Calu3 (cell line): Measurements from ENCODE around the gene CST5. TPM values are rescaled to one million over a fixed set of nuclear protein-coding genes. Genes with fewer than 3 reads are reported as not detected.

Source experiments
- Bru-seq: library from RNA; stranded (reverse); fragments of 400-500 nt; gene quantifications from one replicate; lab custom pipeline; 2021; lab: Mats Ljungman, UMichigan
- BruChase-seq, 2 experiments: library from RNA; stranded (reverse); fragments of 400-500 nt; gene quantifications; one replicate each; lab custom pipeline; 2021; lab: Mats Ljungman, UMichigan
- BruUV-seq: library from RNA; stranded (reverse); fragments of 400-500 nt; replicated peaks from 2 replicates; lab custom pipeline; 2021; lab: Mats Ljungman, UMichigan
- CTCF ChIA-PET: fragments of 300-600 bp; sonication (Branson Sonifier 250); formaldehyde crosslinking; loops from one replicate; lab custom pipeline; 2022; ENCODE audit warnings: antibody characterized with exemption; lab: Charles Lee
- DNase-seq: peaks from one replicate; pipeline ENCODE4 v3.0.0; 2022
- H3K27ac Mint-ChIP-seq: one replicate; pipeline ENCODE4 v1.8.0; 2022; ENCODE audit warnings: mixed read lengths; ENCODE audit not compliant: unreplicated experiment
- H3K27me3 Mint-ChIP-seq: one replicate; pipeline ENCODE4 v1.8.0; 2022; ENCODE audit warnings: mixed read lengths; ENCODE audit not compliant: unreplicated experiment
- H3K36me3 Mint-ChIP-seq: one replicate; pipeline ENCODE4 v1.8.0; 2022; ENCODE audit warnings: mild to moderate bottlenecking, moderate library complexity, mixed read lengths; ENCODE audit not compliant: insufficient read depth, unreplicated experiment
- H3K4me1 Mint-ChIP-seq: one replicate; pipeline ENCODE4 v1.8.0; 2022; ENCODE audit warnings: mild to moderate bottlenecking, low read depth, mixed read lengths; ENCODE audit not compliant: unreplicated experiment
- H3K4me3 Mint-ChIP-seq: one replicate; pipeline ENCODE4 v1.8.0; 2022; ENCODE audit warnings: mild to moderate bottlenecking, low read depth, moderate library complexity, mixed read lengths; ENCODE audit not compliant: unreplicated experiment
- H3K9me3 Mint-ChIP-seq: one replicate; pipeline ENCODE4 v1.8.0; 2022; ENCODE audit warnings: low read depth, mixed read lengths; ENCODE audit not compliant: unreplicated experiment
- CTCF ChIP-seq: fragments of 200-600 bp; IDR thresholded peaks from one replicate; pipeline ENCODE4 v1.8.0; 2022; ENCODE audit warnings: antibody characterized with exemption; ENCODE audit not compliant: unreplicated experiment
- intact Hi-C: fragments of 100-400 bp; cut with micrococcal nuclease; formaldehyde crosslinking; loops from one replicate; pipeline ENCODE4 v1.10.0; 2022; ENCODE audit not compliant: unreplicated experiment
- long read RNA-seq: library from polyadenylated mRNA; stranded (forward); transcript quantifications from one replicate; pipeline ENCODE4 v2.0.0, GENCODE V29; 2022
- total RNA-seq: library from RNA; stranded (reverse); gene quantifications from 2 replicates; pipeline ENCODE4 v1.2.3, GENCODE V29; 2022

The CST5 gene
- not detected in 2 replicates for total RNA-seq
- not detected for Bru-seq, nascent RNA
- BruChase-seq, experiment 1, labeled RNA remaining after a 6-hour chase, result not detected
- BruChase-seq, experiment 2, labeled RNA remaining after a 2-hour chase, result not detected
- long read RNA-seq, result 0 reads

- Mint-ChIP-seq H3K9me3 (no peaks in the 10 kb centered on the region), H3K27ac (no peak within 1 kb of the TSS), H3K27me3 (no peaks in the 10 kb centered on the region), H3K4me1 (no peaks in the 10 kb centered on the region), H3K36me3 (no peaks in the 10 kb centered on the region), H3K4me3 (no peak within 1 kb of the TSS)
- no peak for TF ChIP-seq CTCF
- intact Hi-C loops, result no loop called here
- no peak for DNase-seq
- CTCF ChIA-PET, result no interaction called here
- no TSS peak for BruUV-seq
These were observed at the start of gene CST5 for GRCh38 chr20:23879328-23879798. Gene CST5, minus strand, starts transcription at chr20:23879748. Its CDS starts 72 bp downstream, at chr20:23879676.

GRCh38 chr20:23928788-23929187 lies 49.2 kb upstream of the CST5 start:
- Mint-ChIP-seq H3K9me3 (no peaks in the 10 kb centered on the region), H3K4me3 (no peak overlapping the region), H3K27ac (no peak overlapping the region), H3K27me3 (no peaks in the 10 kb centered on the region), H3K36me3 (no peaks in the 10 kb centered on the region), H3K4me1 (no peaks in the 10 kb centered on the region)
- BruUV-seq, result no TSS peak
- CTCF ChIA-PET, result no interaction called here
- TF ChIP-seq CTCF, result no peak
- DNase-seq, result no peak
- intact Hi-C loops, result no loop called here

GRCh38 chr20:23928353-23928752 lies 48.8 kb upstream of the CST5 start:
- intact Hi-C loops, result no loop called here
- CTCF ChIA-PET, result no interaction called here
- TF ChIP-seq CTCF, result no peak
- Mint-ChIP-seq H3K4me3 (no peak overlapping the region), H3K36me3 (no peaks in the 10 kb centered on the region), H3K9me3 (no peaks in the 10 kb centered on the region), H3K27ac (no peak overlapping the region), H3K27me3 (no peaks in the 10 kb centered on the region), H3K4me1 (no peaks in the 10 kb centered on the region)
- BruUV-seq, result no TSS peak
- no peak for DNase-seq

DNA sequence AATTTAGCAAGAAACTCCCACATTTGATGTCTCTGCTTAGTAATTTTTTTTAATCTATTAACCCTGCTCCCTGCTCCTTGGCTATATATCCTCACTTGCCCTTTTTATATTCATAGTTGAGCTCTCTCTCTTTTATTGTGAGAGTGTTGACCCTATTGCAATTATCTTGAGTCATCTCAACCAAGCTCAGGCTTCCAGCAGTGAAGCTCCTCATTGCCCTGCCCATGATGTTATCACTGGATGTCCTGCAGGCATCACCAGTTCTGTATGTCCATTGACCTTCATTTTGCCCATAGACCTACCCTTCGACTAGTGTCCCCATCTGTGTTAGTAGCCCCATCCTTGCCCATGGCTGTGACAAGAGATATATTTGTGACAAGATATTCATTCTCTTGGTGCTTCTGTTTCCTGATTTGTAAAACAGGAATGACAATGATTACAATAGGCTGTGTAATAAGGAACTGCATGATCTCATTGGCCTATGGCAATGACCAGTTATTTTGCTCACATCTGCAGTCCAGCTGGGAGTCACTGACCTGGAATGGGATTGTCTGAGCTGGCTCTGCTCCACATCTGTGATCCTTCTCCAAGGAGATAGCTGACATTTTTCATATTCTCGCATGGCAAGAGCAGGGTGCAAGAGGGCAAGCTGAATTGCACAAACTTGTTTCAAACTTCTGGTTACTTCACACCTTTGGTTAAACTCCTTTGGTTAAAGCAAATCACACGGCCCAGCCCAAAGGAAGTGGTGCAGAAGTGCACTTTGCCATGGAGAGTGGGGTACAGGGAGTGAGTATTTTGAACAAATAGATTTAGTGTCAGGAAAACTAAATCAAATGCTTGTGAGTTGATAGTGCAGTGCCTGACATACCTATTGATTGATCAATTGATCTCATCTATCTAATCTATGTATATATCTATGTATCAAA lies 47.7 kb upstream of the CST5 start:
- CTCF ChIA-PET, result no interaction called here
- no peaks in the 10 kb centered on the region for H3K4me1 Mint-ChIP-seq
- intact Hi-C loops, result no loop called here
- no peaks in the 10 kb centered on the region for H3K36me3 Mint-ChIP-seq
- H3K4me3 Mint-ChIP-seq, result no peak overlapping the region
- no peak overlapping the region for H3K27ac Mint-ChIP-seq
- no peaks in the 10 kb centered on the region for H3K9me3 Mint-ChIP-seq
- no peaks in the 10 kb centered on the region for H3K27me3 Mint-ChIP-seq
- no TSS peak for BruUV-seq
- no peak for DNase-seq
- TF ChIP-seq CTCF, result no peak
